Astrocyte of the hippocampus (primary cell): ENCODE results near the gene KRTAP17-1.
"Not testable (repeated sequence)": the region's sequence is repeated elsewhere in the genome, so short reads cannot be mapped to it uniquely, and the experiment has no call there.

ENCODE experiments used
- DNase-seq: peaks from one replicate; pipeline ENCODE4 v3.0.0; 2011; ENCODE audit warnings: low read depth, low spot score

Gene KRTAP17-1, protein sequence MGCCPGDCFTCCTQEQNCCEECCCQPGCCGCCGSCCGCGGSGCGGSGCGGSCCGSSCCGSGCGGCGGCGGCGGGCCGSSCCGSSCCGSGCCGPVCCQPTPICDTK

DNA sequence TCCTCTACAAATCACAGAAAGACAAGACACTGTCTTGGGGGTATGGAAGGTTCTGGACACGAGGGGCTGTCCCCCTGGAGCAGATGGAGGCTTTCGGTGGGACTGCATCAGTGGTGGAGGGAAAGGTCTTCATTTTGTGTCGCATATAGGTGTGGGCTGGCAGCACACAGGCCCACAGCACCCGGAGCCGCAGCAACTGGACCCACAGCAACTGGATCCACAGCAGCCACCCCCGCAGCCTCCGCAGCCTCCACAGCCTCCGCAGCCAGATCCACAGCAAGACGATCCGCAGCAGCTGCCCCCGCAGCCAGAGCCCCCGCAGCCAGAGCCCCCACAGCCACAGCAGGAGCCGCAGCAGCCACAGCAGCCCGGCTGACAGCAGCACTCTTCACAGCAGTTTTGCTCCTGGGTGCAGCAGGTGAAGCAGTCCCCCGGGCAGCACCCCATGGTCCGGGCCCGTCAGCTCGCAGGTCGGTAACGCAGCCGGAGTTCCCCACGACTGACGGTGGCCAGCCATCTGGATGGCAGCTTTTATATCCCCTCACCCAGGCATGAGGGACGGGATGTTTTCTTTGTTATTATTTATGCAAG, at the start of gene KRTAP17-1:
TSS of gene KRTAP17-1 (minus strand) at position 507 of the 591 bp plus-strand sequence. CDS start at position 447, 60 bp downstream.
- DNase-seq, result no peak

DNA sequence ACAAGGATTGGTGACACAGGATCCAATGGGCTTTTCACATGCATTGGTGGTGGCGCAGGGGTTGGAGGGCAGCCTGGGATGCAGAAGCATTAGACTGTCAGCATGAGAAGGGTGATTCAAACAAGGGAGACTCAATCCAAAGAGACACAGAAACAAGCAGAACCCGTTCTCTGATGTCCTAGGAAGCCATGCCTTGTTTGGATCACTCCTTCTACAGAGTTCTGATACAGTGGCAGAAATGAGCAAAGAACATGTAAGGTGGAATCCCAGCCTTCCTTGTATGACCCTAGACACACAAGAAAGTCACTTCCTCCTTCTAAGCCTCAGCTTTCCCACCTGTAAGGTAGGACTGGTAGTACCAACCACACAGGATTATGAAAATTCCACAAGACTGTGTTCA, 48.4 kb upstream of the KRTAP17-1 start:
- DNase-seq, result no peak

DNA sequence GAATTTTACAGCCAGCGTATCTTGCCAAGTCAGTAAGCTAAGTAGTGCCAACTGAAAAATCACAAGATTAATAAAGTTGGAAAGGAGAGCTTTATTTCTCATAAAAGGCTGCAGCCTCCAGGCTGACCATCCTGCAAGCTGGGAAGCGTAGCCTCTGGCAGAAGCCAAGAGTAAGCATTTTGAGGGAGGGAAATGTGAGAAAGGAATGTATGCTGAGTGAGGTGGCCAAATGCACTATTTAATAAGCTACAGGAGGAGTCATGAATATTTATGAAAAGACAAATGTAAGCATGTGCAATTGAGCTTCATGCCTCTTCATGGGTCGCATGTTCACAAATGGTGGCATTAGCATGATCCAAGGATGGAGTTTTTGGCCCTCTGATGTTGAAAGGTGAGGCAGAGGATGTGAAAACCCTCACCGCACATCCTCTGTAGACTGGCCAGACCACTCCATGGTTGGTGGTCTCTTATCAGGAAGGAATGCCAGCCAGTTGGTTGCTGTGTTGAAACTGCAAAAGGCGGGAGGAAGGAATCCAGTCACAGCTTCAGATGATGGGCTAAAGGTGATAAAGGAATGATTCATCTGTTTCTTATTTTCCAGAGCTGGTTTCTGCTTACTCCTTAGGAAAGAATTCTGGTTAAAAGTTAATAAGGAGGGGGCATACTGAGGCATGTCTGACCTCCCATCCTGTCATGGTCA, 44.9 kb upstream of the KRTAP17-1 start:
- DNase-seq, result peak; percentile 86

DNA sequence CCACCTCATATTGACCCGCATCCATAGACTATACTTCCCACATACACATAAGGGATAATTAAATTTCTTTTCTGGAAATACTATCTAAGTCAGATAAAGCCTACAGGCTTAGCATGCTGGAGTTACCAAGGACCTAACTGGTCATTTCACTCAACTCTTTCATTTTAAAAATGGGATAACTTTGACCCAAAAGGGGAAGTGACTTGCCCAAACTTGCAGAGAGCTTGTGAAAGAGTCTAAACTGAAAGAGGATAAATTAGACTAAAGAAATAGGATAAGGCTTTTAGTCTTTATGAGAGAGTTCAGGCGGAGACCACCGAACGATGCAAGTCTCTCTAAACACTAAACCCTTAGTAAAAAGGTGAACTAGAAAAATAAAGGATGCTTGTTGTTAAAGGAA, 39.0 kb upstream of the KRTAP17-1 start:
- no peak for DNase-seq

DNA sequence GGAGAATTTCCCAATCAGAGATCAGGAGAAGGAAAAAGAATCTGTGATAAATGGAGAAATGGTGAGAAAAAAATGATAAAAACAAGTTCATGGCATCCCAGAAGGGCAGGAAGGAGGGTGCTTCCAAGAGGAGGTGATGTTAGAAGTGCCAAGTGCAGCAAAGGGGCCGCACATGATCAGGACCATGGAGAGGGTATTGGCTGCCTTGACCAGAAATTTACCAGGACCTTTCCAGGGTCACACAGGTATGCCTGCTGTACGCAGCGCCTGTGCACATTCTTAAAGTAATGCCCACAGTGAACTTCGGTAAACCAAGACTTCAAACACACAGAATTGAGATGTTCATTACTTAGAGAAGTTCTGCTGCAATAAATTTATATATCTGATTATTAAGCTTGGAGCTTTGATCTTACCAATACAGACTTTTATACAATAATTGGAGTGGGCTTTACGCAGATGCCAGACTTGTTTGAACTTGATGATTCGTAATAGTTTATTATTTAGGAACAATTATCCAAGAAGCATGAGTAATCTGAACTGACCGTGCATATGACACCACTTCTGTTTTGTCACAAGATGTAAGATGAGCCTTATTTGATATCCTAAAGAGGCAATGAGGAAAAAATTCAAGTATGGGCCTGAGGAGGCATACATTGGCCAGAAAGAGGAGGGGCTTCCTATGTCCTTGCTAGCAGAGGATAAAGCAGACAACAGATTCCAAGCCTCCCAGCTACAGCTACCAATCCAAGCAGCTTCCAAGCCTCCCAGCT, 37.3 kb upstream of the KRTAP17-1 start:
- peak; percentile 33 for DNase-seq

DNA sequence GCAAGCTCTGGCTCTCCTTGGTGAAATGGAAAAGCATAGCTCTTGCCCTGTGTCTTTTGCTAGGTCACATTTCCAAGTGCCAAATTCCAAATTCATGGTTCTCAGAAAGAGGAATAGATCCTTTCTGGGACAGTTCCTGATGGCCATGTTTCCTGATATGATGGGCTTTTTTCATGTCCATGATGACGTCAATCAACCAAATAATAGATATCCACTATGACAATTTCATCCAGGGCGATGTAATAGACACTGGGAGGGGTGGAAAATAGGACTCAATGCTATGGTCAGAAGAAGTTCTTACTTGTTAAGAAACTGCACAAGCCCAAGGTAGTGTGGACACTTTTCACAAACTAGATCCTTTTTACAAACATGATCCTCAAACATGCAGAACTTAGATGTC, 35.7 kb upstream of the KRTAP17-1 start:
- DNase-seq, result no peak

DNA sequence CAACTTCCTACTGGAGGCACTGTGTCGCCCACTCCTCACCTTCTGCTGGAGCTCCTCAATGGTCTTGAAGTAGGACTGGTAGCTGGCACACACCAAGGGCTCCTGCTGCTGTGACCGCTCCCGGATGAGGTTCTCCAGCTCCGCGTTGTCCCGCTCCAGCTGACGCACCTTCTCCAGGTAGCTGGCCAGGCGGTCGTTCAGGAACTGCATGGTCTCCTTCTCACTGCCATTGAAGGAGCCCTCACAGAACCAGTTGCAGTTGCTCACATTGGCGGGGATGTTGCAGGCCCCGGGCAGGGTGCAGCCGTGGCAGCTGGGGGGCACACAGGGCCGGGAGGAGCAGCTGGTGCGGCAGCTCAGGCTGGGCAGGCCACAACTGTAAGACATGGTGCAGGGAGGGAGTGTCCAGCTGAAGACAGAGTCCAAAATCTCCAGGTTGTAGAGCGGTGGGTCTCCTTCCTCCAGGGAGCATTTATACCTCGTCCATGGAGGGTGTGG, 34.9 kb upstream of the KRTAP17-1 start, which contains the start of gene KRT33A:
TSS of gene KRT33A (minus strand) at position 448 of the 498 bp plus-strand sequence. CDS start at position 387, 61 bp downstream.
- not testable (repeated sequence) for DNase-seq

DNA sequence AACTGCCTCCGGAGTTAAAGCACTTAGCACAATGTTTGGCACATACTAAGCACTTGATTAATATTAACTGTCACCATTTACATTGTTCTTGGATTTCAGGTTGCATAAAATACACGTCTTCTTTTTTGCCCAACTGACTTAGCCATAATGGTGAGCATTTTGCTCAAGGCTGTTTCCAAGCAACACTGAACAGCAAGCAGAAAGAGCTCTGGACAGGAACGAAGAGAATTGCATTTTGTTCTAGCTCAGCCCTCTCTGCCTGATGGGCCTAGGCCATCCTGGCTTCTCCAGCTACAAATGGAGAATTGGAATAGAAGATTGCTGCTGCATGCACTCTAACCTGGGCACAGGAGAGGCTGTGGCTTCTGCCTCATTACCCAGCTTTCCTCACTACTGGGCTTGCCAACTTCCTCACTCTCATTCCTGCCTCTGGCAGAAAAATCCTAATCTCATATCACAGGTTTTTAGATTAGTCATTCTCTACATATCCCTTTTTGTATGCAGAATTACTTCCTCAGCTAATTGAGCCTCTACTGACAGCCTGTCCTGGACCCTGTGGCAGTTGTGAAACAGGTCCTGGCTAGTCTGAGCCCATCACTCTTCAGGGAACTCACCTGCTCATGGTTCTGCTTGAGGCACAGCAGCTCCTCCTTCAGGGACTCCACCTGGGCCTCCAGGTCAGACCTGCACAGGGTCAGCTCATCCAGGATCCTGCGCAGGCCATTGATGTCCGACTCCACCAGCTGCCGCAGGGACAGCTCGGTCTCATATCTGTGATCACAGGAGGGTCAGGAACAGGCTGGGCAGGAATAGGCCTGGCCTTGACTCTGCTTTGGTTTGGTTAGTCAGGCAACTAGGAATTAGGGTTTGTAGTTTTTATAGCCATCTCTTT, 32.6 kb upstream of the KRTAP17-1 start:
- no peak for DNase-seq

DNA sequence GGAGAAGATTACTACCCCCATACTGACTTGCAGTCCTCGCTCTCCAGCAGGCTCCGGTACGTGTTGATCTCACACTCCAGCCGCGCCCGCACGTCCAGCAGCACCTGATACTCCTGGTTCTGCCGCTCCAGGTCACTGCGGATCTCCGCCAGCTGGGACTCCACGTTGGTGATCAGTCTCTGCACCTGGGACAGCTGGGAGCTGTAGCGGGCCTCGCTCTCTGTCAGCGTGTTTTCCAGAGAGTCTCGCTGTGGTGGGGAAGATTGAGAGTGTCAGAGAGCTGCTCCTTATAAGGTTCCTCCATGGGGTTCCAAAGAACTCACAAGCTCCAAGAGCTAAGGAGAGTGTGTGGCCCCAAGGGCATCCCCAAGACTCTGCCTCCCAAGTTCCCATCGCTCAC, 30.9 kb upstream of the KRTAP17-1 start:
- DNase-seq, result not testable (repeated sequence)

DNA sequence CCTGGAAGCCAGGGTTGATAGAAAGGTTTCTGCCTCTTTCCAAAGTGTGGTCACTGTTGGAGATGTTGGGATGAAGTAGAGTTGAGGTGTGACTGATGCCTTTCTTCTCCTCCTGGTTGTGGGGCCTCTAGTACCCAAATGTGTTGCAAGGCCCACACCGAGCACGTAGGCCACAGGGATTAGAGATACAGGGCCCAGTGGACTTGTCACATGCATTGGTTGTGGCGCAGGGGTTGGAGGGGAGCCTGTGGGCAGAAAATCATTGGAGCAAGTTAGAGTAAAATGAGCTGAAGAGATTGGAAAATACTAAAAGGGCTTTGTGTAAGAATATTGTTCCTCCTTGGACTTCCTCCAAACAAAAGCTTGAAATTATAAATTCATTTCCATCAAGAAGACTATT, 30.5 kb upstream of the KRTAP17-1 start:
- no peak for DNase-seq

DNA sequence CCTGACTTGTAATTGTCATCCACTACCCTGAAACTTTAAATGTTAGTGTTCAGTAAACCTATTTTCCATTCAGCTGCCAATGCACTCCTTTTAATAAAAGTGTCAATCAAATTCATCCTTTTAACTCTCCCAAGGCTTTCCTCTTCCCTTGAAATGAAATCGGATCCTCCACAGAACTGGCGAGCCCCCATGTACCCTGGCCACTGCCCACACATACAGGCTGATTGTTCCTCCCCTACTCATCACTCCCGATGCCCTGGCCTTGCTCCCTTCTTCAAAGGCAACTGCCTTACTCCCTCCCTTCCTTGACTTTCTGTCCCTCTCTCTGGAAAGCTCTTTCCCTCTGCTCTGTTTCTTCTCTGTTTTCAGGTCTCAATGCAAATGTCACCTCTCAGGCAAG, 27.5 kb upstream of the KRTAP17-1 start:
- DNase-seq, result no peak

DNA sequence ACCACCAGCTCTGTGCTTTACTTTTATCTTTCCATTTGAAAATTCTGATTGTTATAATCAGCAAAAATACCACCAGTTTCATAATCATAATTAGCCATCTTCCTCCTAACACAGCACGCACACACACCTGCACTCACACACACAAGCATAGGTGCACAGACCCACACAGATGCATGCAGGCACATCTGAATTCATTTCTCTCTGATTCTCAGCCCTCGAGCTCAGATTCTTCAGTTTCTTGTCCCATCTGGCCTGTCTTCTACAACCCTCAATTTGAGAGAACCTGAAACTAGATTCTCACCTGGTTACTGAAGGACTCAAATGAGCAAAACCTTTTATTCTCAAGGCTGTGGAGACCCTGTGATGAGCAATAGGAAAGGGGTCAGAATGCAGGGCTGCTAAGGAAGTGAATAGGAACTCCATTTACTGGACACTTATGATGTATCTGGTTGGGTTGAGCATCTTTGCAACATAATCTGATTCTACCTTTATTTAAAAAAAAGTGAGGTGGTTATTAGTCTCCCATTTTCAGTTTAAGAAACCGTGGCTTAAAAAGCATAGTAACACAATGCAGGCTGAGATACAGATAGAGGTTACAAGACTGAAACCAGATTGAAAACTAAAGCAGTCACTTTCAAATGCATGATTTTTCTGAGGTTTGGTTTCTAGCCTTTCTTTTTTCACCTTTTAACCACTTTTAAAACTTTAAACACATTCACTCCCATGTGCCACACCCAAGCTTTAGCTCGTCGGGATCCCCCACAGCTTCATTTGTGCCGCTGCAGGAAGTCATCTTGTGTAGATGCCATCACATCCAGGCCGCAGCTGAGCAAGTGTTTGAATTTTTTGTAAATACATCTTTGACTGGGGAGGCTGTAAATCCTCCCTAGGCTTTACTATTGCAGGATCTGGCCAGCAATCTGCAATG, 25.7 kb upstream of the KRTAP17-1 start:
- no peak for DNase-seq

DNA sequence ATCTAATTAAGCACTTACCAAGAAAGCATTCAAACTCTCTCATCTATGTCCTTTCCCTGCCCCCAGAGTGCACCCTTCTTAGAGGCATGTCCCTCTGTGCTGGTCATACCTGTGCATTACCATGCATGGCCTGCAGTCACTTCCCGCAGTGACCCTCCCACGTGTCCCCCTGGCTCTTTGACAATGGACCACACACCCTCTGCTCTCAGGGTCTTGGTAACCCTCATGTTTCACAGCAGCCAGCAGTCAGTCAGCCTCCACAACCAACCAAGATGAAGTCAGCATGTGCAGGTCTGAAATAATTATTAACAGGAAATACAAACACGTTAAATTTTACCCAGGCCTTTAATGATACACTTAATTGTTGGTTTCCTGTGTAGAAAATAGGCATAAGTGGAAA, 25.0 kb upstream of the KRTAP17-1 start:
- DNase-seq, result no peak

DNA sequence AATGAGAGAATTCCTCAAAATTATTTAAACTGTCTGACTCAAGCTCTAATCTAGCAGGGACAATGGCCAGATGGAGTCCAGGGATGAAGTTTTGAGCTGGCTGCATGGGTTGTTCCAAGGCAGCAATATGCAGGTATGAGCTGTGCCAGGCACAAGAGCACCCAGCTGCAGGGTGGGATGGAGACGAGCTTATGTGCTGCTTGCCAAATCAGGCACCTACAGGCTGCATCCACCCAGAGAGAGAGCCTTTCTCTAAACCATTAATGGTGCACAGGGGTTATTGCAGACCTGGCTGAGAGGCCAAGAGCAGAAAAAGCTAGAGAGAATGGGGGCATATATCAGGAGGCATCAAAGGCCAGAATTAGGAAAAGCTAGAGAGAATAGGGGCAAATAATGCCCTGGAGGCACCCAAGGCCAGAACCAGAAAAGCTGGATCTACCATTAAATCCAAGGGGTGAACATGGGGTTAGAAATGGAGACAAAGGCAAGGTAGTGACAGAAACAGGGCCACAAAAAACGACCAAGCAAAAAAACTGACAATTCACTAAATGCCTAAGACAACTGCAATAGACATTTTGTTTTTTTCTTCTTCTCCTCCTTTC, 24.2 kb upstream of the KRTAP17-1 start:
- DNase-seq, result no peak

DNA sequence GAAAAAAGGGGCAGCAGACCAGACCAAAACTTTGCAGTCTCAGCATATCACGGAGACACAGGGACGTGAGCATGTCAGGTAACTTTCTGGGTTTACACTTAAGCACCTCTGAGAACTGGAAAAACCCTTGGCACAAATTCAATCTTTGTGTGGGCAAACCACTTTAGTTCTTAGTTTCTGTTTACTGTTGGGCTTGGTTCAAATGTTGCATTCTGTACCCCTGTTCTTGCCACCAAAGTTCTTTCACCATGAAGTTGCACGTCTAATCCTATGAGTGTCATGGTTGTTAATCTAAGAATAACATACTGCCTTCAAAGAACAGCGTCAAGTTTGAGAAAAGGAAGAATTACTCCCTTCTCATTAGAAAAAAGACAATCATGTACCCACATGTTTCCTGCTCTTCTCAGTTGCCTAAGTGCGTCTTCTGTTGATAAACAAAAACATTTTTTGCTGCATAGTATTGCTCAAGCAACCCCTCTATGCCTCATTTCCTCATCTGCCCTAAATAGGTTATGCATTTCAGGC, 23.5 kb upstream of the KRTAP17-1 start:
- DNase-seq, result peak; percentile 49

DNA sequence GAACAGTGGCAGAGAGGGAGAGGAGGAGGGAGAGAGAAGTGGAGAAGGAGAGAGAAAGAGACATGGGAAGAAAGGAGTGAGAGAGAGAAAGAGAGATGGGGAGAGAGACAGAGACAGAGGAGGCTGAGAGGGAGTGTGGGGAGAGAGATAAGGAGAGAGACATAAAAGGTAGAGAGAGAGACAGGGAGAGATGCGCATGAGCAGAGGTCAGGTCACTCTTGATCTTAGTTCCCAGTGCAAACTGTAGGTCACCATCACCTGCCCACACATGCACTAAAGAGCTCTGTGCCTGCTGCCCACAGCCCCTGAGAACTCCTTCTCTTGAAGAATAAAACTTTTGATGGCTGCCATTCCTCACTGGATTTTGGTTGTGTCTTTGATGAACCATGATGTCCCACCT, 20.2 kb upstream of the KRTAP17-1 start:
- no peak for DNase-seq

DNA sequence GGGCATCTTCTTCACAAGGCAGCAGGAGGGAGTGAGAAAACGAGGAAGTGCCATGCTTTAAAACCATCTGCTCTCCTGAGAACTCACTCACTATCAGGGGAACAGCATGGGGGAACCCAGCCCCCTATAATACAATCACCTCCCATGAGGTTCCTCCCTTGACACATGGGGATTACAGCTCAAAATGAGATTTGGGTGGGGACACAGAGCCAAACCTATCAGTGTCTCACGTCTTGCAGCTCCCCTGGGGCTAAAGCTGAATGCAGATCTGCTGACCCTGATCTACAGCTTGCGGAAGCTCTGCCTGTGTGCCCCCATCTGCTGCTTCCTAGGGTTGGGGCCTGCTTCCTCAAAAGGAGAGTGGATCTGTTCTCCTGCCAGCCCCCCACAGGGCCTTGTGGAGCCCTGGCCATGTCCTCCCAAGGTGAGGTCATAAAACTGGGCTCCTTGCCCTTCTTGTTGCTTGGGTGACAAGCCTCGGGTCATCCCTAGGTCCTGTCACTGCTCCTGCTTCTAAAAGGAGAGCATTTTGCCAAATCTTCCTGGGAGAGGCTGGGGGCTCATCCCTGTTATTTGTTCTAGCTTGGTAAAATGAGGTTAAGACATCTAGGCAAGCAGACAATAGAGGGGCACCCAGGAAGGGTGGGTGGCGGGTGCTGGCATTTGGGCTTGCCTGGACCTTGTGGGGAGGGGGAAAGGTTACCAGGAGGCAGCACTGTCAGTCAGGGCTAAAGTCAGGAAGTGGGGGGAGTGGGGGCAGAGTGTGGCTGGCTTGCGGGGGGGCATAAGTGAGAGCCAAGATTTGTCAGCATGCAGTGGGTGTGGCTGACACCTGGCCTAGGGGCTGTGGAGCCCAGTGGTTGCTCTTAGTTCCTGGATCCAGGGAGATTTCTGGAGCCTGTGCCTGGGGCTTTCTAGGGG, 19.1 kb upstream of the KRTAP17-1 start:
- DNase-seq, result no peak

DNA sequence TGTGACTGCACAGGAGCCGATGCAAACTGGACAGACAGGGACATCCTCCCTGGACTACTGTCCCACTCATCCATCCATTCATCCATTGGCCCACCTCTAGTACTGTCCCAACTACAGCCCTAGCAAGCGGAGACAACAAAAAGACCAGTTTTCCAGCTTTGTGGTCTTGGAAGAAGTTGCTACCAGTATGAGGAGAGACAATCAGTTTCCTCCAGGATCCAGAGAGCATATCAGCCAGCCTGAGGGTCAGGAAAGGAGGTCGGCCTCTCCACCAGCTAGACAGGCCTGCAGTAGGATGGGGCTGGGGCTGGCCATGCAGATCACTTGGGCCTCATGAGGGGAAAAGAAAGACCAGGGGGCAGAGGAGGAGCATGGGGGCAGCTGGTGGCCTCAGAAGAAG, 18.3 kb upstream of the KRTAP17-1 start:
- DNase-seq, result no peak
